Upper lobe of right lung (tissue), 1 donor: Measurements from ENCODE around the gene HOPX. TPM values are rescaled to one million over a fixed set of nuclear protein-coding genes. Genes with fewer than 3 reads are reported as not detected.

Experiments
- ATAC-seq: fragments of 200-7000 bp; cut with Tn5 transposase; one replicate; pipeline ENCODE4 v1.9.1; 2020; ENCODE audit warnings: mild to moderate bottlenecking, moderate library complexity
- DNase-seq: peaks from one replicate; pipeline ENCODE4 v3.0.0-alpha.2; 2020
- H3K27ac ChIP-seq: fragments of 200-600 bp; one replicate; pipeline ENCODE4 v1.8.0; 2022
- H3K27me3 ChIP-seq: fragments of 200-600 bp; one replicate; pipeline ENCODE4 v1.8.0; 2022; ENCODE audit warnings: mild to moderate bottlenecking
- H3K36me3 ChIP-seq: fragments of 200-600 bp; one replicate; pipeline ENCODE4 v1.8.0; 2022
- H3K4me1 ChIP-seq: fragments of 200-600 bp; one replicate; pipeline ENCODE4 v1.8.0; 2022
- H3K4me3 ChIP-seq: fragments of 200-600 bp; one replicate; pipeline ENCODE4 v1.8.0; 2022; ENCODE audit warnings: mild to moderate bottlenecking
- H3K9me3 ChIP-seq: fragments of 200-600 bp; one replicate; pipeline ENCODE4 v1.8.0; 2022
- CTCF ChIP-seq: fragments of 200-600 bp; IDR thresholded peaks from one replicate; pipeline ENCODE4 v1.8.0; 2022; ENCODE audit warnings: antibody characterized with exemption
- intact Hi-C: fragments of 100-400 bp; cut with DNase I; formaldehyde crosslinking; loops from one replicate; pipeline ENCODE4 v1.11.0; 2022
- total RNA-seq: library from RNA; stranded (reverse); fragmentation: NEBNext Ultra II Directional; extraction: Animal tissue kit (Norgen Biotek cat#: 25700); gene quantifications from one replicate; pipeline ENCODE4 v1.2.1, GENCODE V29; 2021
- donor health status: DM: no; HTN: yes; CAD: no; lungs with severe emphysema.

HOPX gene
- total RNA-seq, 1 donor from 2014 or later = 520 TPM

GRCh38 chr4:56692576-56692975, 11.5 kb upstream of the HOPX start:
- DNase-seq (no peak), ATAC-seq (peak; percentile 60)
- Histone ChIP-seq H3K27me3 (no peaks in the 10 kb centered on the region), H3K4me1 (no peaks in the 10 kb centered on the region), H3K9me3 (no peaks in the 10 kb centered on the region), H3K36me3 (no peaks in the 10 kb centered on the region), H3K27ac (no peak overlapping the region), H3K4me3 (no peak overlapping the region)
- intact Hi-C loops = no loop called here
- no peak for TF ChIP-seq CTCF

GRCh38 chr4:56691425-56691824, 10.3 kb upstream of the HOPX start:
- Histone ChIP-seq H3K4me3 (no peak overlapping the region), H3K36me3 (no peaks in the 10 kb centered on the region), H3K4me1 (no peaks in the 10 kb centered on the region), H3K9me3 (no peaks in the 10 kb centered on the region), H3K27ac (no peak overlapping the region), H3K27me3 (no peaks in the 10 kb centered on the region)
- TF ChIP-seq CTCF = no peak
- ATAC-seq = no peak
- no peak for DNase-seq
- intact Hi-C loops = no loop called here

- intact Hi-C loops = no loop called here
- H3K36me3 ChIP-seq = no peaks in the 10 kb centered on the region
- no peaks in the 10 kb centered on the region for H3K9me3 ChIP-seq
- H3K27ac ChIP-seq = no peak overlapping the region
- H3K27me3 ChIP-seq = no peaks in the 10 kb centered on the region
- no peak overlapping the region for H3K4me3 ChIP-seq
- ATAC-seq (no peak), DNase-seq (no peak)
- H3K4me1 ChIP-seq = no peaks in the 10 kb centered on the region
- no peak for TF ChIP-seq CTCF
Observed at GRCh38 chr4:56690393-56690792, 9.3 kb upstream of the HOPX start.

- ATAC-seq (no peak), DNase-seq (no peak)
- Histone ChIP-seq H3K9me3 (no peaks in the 10 kb centered on the region), H3K4me1 (no peaks in the 10 kb centered on the region), H3K36me3 (no peaks in the 10 kb centered on the region), H3K27me3 (no peaks in the 10 kb centered on the region), H3K27ac (no peak overlapping the region), H3K4me3 (no peak overlapping the region)
- no peak for TF ChIP-seq CTCF
- intact Hi-C loops = no loop called here
Observed at GRCh38 chr4:56689201-56689969, 8.3 kb upstream of the HOPX start.

DNA sequence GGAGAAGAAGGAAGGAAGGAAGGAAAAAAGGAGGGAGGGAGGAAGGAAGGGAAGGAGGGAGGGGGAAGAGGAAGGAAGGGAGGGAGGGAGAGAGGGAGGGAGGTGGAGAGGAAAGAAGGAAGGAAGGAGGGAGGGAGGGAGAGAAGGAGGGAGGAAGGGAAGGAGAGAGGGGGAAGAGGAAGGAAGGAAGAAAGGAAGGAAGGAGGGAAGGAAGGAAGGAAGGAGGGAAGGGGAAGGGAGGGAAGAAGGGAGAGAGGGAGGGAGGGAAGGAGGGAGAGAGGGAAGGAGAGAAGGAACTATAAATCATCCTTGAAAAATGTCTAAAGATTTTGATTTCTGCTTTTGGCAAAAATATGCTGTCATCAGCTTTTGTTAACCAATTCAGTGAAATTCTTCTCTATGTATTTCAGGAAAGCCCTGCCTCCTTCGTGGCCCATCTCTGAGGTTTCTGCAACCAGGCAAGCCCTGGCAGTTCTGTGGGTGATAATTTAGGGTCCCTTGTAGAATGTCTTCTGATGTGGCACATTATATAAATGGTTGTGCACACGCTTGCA, 7.1 kb upstream of the HOPX start:
- H3K27ac ChIP-seq = no peak overlapping the region
- DNase-seq (no peak), ATAC-seq (no peak)
- H3K4me3 ChIP-seq = no peak overlapping the region
- no peaks in the 10 kb centered on the region for H3K36me3 ChIP-seq
- no peaks in the 10 kb centered on the region for H3K27me3 ChIP-seq
- intact Hi-C loops = no loop called here
- no peak for TF ChIP-seq CTCF
- H3K4me1 ChIP-seq = no peaks in the 10 kb centered on the region
- no peaks in the 10 kb centered on the region for H3K9me3 ChIP-seq
